CD14-positive monocyte (primary cell): Measurements from ENCODE around the gene ZNF138. TPM values are rescaled to one million over a fixed set of nuclear protein-coding genes. Genes with fewer than 3 reads are reported as not detected.

Source experiments
- DNase-seq, 3 donors: peaks; one replicate each; pipeline ENCODE4 v3.0.0-alpha.2; 2011 to 2022
- H2AFZ ChIP-seq: 2 replicates; pipeline ENCODE4 v1.6.0; 2012; ENCODE audit warnings: mild to moderate bottlenecking, low read depth, low read length, inconsistent platforms; ENCODE audit not compliant: insufficient read depth, poor library complexity, severe bottlenecking
- H3K27ac ChIP-seq, 2 donors: 1 replicate in 1 of 2; 2 replicates in 1 of 2; pipeline ENCODE4 v1.5.1; 2012 to 2013; ENCODE audit warnings: low read length in 2 of 2, control low read depth in 1 of 2, inconsistent platforms in 1 of 2, low read depth in 1 of 2, mild to moderate bottlenecking in 1 of 2
- H3K27me3 ChIP-seq, 2 donors: one replicate each; pipeline versions ENCODE4 v1.6.0 to v1.6.1; 2011 to 2013; ENCODE audit warnings: low read length in 2 of 2; ENCODE audit not compliant: control insufficient read depth in 2 of 2, insufficient read depth in 2 of 2
- H3K36me3 ChIP-seq, 2 donors: replicated peaks in 1 of 2; 1 replicate in 1 of 2; 2 replicates in 1 of 2; pipeline versions ENCODE4 v1.5.1 to v1.6.1; 2012 to 2013; ENCODE audit warnings: low read length in 2 of 2, control low read depth in 1 of 2, inconsistent platforms in 1 of 2, mild to moderate bottlenecking in 1 of 2; ENCODE audit not compliant: insufficient read depth in 2 of 2, control insufficient read depth in 1 of 2
- H3K4me1 ChIP-seq, 2 donors: 1 replicate in 1 of 2; 2 replicates in 1 of 2; pipeline versions ENCODE4 v1.5.1 to v1.6.1; 2012 to 2013; ENCODE audit warnings: low read length in 2 of 2, control low read depth in 1 of 2, inconsistent platforms in 1 of 2, mild to moderate bottlenecking in 1 of 2, moderate library complexity in 1 of 2; ENCODE audit not compliant: insufficient read depth in 2 of 2, control insufficient read depth in 1 of 2
- H3K4me2 ChIP-seq: replicated peaks from 2 replicates; pipeline ENCODE3; 2012; ENCODE audit warnings: low read length, moderate library complexity, mild to moderate bottlenecking; ENCODE audit not compliant: poor library complexity, severe bottlenecking; ENCODE audit errors: extremely low read depth
- H3K4me3 ChIP-seq, 3 experiments: fragments of 200-600 bp in 1 of 3; sonication (generic) in 1 of 3; replicated peaks in 1 of 3; 1 replicate in 2 of 3; 2 replicates in 1 of 3; pipeline ENCODE4 v1.5.1; 2011 to 2013; ENCODE audit warnings: low read length in 3 of 3, mild to moderate bottlenecking in 3 of 3, control low read depth in 2 of 3, low read depth in 2 of 3, inconsistent platforms in 1 of 3, moderate library complexity in 1 of 3
- H3K79me2 ChIP-seq: 2 replicates; pipeline ENCODE4 v1.6.0; 2012; ENCODE audit warnings: mild to moderate bottlenecking, control low read depth, inconsistent platforms, low read length, moderate library complexity; ENCODE audit not compliant: insufficient read depth
- H3K9ac ChIP-seq: 2 replicates; pipeline ENCODE4 v1.6.0; 2017; ENCODE audit warnings: low read length, mild to moderate bottlenecking; ENCODE audit not compliant: insufficient read depth, poor library complexity, severe bottlenecking
- H3K9me3 ChIP-seq, 2 donors: replicated peaks in 1 of 2; 1 replicate in 1 of 2; 2 replicates in 1 of 2; pipeline versions ENCODE4 v1.5.1 to v1.6.1; 2012 to 2013; ENCODE audit warnings: low read length in 2 of 2, control low read depth in 1 of 2; ENCODE audit not compliant: control insufficient read depth in 1 of 2, insufficient read depth in 1 of 2
- H4K20me1 ChIP-seq: 2 replicates; pipeline ENCODE4 v1.6.0; 2012; ENCODE audit warnings: mild to moderate bottlenecking, low read length, control low read depth, moderate library complexity; ENCODE audit not compliant: insufficient read depth
- H3K27ac Mint-ChIP-seq, 7 donors: one replicate each; pipeline ENCODE4 v1.8.0; 2020; ENCODE audit warnings: mild to moderate bottlenecking in 7 of 7, mixed read lengths in 7 of 7, moderate library complexity in 6 of 7, inconsistent platforms in 2 of 7
- H3K27me3 Mint-ChIP-seq, 3 donors: one replicate each; pipeline ENCODE4 v1.8.0; 2021 to 2022; ENCODE audit warnings: low read depth in 3 of 3, mild to moderate bottlenecking in 3 of 3, mixed read lengths in 3 of 3, moderate library complexity in 3 of 3, inconsistent platforms in 1 of 3
- H3K36me3 Mint-ChIP-seq, 2 donors: one replicate each; pipeline ENCODE4 v1.8.0; 2020; ENCODE audit warnings: mixed read lengths in 2 of 2, inconsistent platforms in 1 of 2, mild to moderate bottlenecking in 1 of 2
- H3K4me1 Mint-ChIP-seq: one replicate; pipeline ENCODE4 v1.8.0; 2020; ENCODE audit warnings: mild to moderate bottlenecking, mixed read lengths
- H3K4me3 Mint-ChIP-seq, 2 donors: one replicate each; pipeline ENCODE4 v1.8.0; 2020; ENCODE audit warnings: mild to moderate bottlenecking in 2 of 2, mixed read lengths in 2 of 2, moderate library complexity in 1 of 2
- H3K9me3 Mint-ChIP-seq, 7 donors: one replicate each; pipeline ENCODE4 v1.8.0; 2020 to 2022; ENCODE audit warnings: mixed read lengths in 7 of 7, mild to moderate bottlenecking in 6 of 7, moderate library complexity in 6 of 7, inconsistent platforms in 2 of 7
- WGBS: methylation state at CpG from one replicate; pipeline ENCODE4 v1.1.5; 2013; ENCODE audit warnings: missing lambda C conversion rate; ENCODE audit not compliant: insufficient coverage; 5-methylcytosine and 5-hydroxymethylcytosine counted together
- intact Hi-C, 2 donors: fragments of 100-400 bp; cut with micrococcal nuclease; formaldehyde crosslinking; loops; one replicate each; pipeline versions ENCODE4 v1.15.0 to v1.15.1; 2023
- polyA plus RNA-seq, 3 donors: library from polyadenylated mRNA; depleted of rRNA in 1 of 3; unstranded in 2 of 3; stranded (reverse) in 1 of 3; fragments of 300-500 nt in 2 of 3; fragments of >200 nt in 1 of 3; fragmentation: Illumina TruSeq in 2 of 3; gene quantifications; 1 replicate in 2 of 3; 2 replicates in 1 of 3; pipeline ENCODE4 v1.2.3, GENCODE V29; 2012 to 2021
- TF ChIP-seq, protein P1 (sequence below): fragments of 200-600 bp; IDR thresholded peaks from one replicate; pipeline ENCODE4 v1.8.0; 2022; ENCODE audit warnings: antibody characterized with exemption, mild to moderate bottlenecking

Gene ZNF138
- polyA plus RNA-seq, 3 donors: 0.89 to 1.1 (median 1.1) TPM

DNA sequence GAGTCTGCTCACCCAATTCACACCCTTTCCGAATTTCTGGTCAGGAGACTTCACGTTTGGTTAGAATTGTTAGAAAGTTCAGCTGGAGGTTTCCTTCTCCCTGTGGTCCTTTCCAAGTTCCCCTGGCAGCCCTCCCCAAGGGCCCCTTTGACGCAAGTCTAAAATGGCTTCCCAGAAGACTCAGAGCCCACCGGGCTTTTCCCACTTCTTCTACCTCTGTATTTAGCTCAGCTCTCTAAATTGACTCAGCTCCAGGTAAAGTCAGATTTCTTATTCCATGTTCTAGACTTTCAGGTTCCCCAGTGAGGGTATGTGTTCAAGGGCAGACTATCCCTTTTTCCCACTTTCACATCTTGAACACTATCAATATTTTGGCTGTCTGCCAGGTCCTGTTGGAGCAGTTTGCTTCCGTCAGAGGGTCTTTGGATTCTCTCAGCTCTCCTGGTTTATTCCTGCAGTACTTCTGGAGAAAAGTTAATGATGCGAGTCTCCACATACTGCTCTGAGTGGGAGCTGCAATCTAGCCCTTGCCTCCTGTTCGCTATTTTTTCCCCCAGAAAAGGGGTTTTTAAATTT, 55.8 kb downstream of the ZNF138 start:
- intact Hi-C loops: no loop called here
- Histone ChIP-seq H3K36me3 (no peaks in the 10 kb centered on the region), H3K79me2 (no peaks in the 10 kb centered on the region), H3K4me2 (no peak overlapping the region), H2AFZ (no peak overlapping the region), H3K4me3 (no peak overlapping the region), H4K20me1 (no peaks in the 10 kb centered on the region), H3K27me3 (no peaks in the 10 kb centered on the region), H3K4me1 (no peaks in the 10 kb centered on the region), H3K27ac (no peak overlapping the region), H3K9ac (no peak overlapping the region), H3K9me3 (peaks cover 17 to 27% of the 10 kb centered on the region in 2 donors)
- DNase-seq: no peak
- Mint-ChIP-seq H3K4me3 (no peak overlapping the region), H3K27me3 (peaks cover 0 to under 1% (median 0%) of the 10 kb centered on the region in 3 donors), H3K4me1 (no peaks in the 10 kb centered on the region), H3K36me3 (no peaks in the 10 kb centered on the region), H3K27ac (no peak overlapping the region), H3K9me3 (peaks cover 12 to 39% (median 25%) of the 10 kb centered on the region in 7 donors)
- TF ChIP-seq, protein P1, sequence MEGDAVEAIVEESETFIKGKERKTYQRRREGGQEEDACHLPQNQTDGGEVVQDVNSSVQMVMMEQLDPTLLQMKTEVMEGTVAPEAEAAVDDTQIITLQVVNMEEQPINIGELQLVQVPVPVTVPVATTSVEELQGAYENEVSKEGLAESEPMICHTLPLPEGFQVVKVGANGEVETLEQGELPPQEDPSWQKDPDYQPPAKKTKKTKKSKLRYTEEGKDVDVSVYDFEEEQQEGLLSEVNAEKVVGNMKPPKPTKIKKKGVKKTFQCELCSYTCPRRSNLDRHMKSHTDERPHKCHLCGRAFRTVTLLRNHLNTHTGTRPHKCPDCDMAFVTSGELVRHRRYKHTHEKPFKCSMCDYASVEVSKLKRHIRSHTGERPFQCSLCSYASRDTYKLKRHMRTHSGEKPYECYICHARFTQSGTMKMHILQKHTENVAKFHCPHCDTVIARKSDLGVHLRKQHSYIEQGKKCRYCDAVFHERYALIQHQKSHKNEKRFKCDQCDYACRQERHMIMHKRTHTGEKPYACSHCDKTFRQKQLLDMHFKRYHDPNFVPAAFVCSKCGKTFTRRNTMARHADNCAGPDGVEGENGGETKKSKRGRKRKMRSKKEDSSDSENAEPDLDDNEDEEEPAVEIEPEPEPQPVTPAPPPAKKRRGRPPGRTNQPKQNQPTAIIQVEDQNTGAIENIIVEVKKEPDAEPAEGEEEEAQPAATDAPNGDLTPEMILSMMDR: no peak
- 93% methylated on average over 3 of the region's 7 CpGs for WGBS

- Histone ChIP-seq H3K4me2 (no peak overlapping the region), H3K79me2 (no peaks in the 10 kb centered on the region), H3K4me3 (no peak overlapping the region), H3K4me1 (no peaks in the 10 kb centered on the region), H3K9me3 (peaks cover 17 to 25% of the 10 kb centered on the region in 2 donors), H3K27ac (no peak overlapping the region), H2AFZ (no peak overlapping the region), H3K36me3 (no peaks in the 10 kb centered on the region), H3K27me3 (no peaks in the 10 kb centered on the region), H4K20me1 (no peaks in the 10 kb centered on the region), H3K9ac (no peak overlapping the region)
- H3K36me3 Mint-ChIP-seq: no peaks in the 10 kb centered on the region
- no peaks in the 10 kb centered on the region for H3K4me1 Mint-ChIP-seq
- TF ChIP-seq, protein P1: no peak
- DNase-seq: no peak
- H3K27me3 Mint-ChIP-seq: no peaks in the 10 kb centered on the region
- WGBS: 82% methylated on average over 2 of the region's 4 CpGs
- intact Hi-C loops: no loop called here
- no peak overlapping the region for H3K27ac Mint-ChIP-seq
- no peak overlapping the region for H3K4me3 Mint-ChIP-seq
- H3K9me3 Mint-ChIP-seq: peaks cover 12 to 24% (median 18%) of the 10 kb centered on the region in 7 donors
Observed at GRCh38 chr7:64853679-64854078, 59.5 kb downstream of the ZNF138 start.
